Activated B cell treated with CpG ODN at 0.5 μM for 24 hours (primary cell): ENCODE results near the gene GAS6. TPM values are rescaled to one million over a fixed set of nuclear protein-coding genes. Genes with fewer than 3 reads are reported as not detected.
"Not testable (repeated sequence)": the region's sequence is repeated elsewhere in the genome, so short reads cannot be mapped to it uniquely, and the experiment has no call there.

Experiments
- ATAC-seq: fragments of 200-7000 bp; cut with Tn5 transposase; one replicate; pipeline ENCODE4 v1.10.0; 2021; ENCODE audit warnings: low read depth, mild to moderate bottlenecking, moderate library complexity
- CTCF ChIA-PET: fragments of 350-600 bp; sonication (Branson Sonifier 250); formaldehyde crosslinking; loops from one replicate; lab custom pipeline; 2021; ENCODE audit warnings: antibody characterized with exemption; lab: Charles Lee
- POLR2A ChIA-PET: fragments of 350-600 bp; sonication (Branson Sonifier 250); formaldehyde crosslinking; loops from one replicate; lab custom pipeline; 2021; ENCODE audit warnings: antibody characterized with exemption; lab: Charles Lee
- DNase-seq: peaks from one replicate; pipeline ENCODE4 v3.0.0; 2022
- H3K27ac Mint-ChIP-seq: one replicate; pipeline ENCODE4 v1.8.0; 2020; ENCODE audit warnings: mixed read lengths
- H3K27me3 Mint-ChIP-seq: one replicate; pipeline ENCODE4 v1.8.0; 2021; ENCODE audit warnings: mixed read lengths
- H3K36me3 Mint-ChIP-seq: one replicate; pipeline ENCODE4 v1.8.0; 2021; ENCODE audit warnings: low read depth, mixed read lengths
- H3K4me1 Mint-ChIP-seq: one replicate; pipeline ENCODE4 v1.8.0; 2021; ENCODE audit warnings: mixed read lengths
- H3K4me3 Mint-ChIP-seq: one replicate; pipeline ENCODE4 v1.8.0; 2020; ENCODE audit warnings: mild to moderate bottlenecking, mixed read lengths
- H3K9me3 Mint-ChIP-seq: one replicate; pipeline ENCODE4 v1.8.0; 2020; ENCODE audit warnings: mixed read lengths
- intact Hi-C: fragments of 100-400 bp; cut with micrococcal nuclease; formaldehyde crosslinking; loops from one replicate; pipeline ENCODE4 v1.15.1; 2024
- total RNA-seq: library from RNA; stranded (reverse); gene quantifications from 2 replicates; pipeline ENCODE4 v1.2.3, GENCODE V29; 2022
- TF ChIP-seq, protein P1 (sequence below): fragments of 200-600 bp; IDR thresholded peaks from one replicate; pipeline ENCODE4 v1.8.0; 2022; ENCODE audit warnings: antibody characterized with exemption, mild to moderate bottlenecking

GAS6 gene
- total RNA-seq, 1 donor from 2014 or later, result 1.4 TPM

DNA sequence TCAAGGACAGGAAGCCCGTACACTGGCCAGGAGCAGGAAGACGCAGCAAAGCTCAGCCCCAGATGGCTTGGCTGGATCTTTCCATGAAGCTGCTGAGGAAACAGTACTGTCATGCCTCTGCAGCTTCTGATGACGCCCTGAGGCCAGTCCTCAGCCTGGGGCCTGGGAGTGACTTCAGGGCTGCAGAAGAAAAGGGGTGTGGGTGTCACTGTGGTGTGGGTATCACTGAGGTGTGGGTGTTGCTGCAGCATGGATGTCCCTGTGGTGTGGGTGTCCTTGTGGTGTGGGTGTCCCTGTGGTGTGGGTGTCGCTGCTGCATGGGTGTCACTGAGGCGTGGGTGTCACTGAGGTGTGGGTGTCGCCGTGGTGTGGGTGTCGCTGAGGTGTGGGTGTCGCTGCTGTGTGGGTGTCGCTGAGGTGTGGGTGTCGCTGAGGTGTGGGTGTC, 12.0 kb upstream of the GAS6 start:
- intact Hi-C loops, result no loop called here
- DNase-seq, result no peak
- POLR2A ChIA-PET, result no interaction called here
- Mint-ChIP-seq H3K4me1 (peaks cover 8% of the 10 kb centered on the region), H3K36me3 (no peaks in the 10 kb centered on the region), H3K4me3 (no peak overlapping the region), H3K9me3 (no peaks in the 10 kb centered on the region), H3K27ac (no peak overlapping the region), H3K27me3 (peaks cover 20% of the 10 kb centered on the region)
- TF ChIP-seq, protein P1, sequence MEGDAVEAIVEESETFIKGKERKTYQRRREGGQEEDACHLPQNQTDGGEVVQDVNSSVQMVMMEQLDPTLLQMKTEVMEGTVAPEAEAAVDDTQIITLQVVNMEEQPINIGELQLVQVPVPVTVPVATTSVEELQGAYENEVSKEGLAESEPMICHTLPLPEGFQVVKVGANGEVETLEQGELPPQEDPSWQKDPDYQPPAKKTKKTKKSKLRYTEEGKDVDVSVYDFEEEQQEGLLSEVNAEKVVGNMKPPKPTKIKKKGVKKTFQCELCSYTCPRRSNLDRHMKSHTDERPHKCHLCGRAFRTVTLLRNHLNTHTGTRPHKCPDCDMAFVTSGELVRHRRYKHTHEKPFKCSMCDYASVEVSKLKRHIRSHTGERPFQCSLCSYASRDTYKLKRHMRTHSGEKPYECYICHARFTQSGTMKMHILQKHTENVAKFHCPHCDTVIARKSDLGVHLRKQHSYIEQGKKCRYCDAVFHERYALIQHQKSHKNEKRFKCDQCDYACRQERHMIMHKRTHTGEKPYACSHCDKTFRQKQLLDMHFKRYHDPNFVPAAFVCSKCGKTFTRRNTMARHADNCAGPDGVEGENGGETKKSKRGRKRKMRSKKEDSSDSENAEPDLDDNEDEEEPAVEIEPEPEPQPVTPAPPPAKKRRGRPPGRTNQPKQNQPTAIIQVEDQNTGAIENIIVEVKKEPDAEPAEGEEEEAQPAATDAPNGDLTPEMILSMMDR, result no peak
- no peak for ATAC-seq
- CTCF ChIA-PET, result no interaction called here

DNA sequence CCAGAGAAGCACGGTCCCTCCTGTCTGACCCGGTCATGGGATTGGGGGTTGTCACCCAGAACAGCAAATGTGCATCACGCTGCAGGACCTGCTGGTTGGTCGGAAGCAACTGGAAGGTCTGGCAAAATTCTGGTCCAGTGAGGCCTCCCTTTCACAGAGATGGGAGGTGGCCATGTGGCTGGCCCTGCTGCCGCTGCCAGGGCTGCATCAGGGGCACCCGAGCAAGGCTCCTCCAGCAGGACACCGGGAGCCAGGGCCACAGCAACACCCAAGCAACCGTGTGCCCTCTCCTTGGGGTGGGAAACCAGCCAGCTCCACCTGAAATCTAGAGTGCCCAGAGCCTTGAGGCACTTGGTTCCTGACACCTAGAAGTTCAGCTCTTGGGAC, 11.5 kb upstream of the GAS6 start:
- no peak for ATAC-seq
- CTCF ChIA-PET, result no interaction called here

DNA sequence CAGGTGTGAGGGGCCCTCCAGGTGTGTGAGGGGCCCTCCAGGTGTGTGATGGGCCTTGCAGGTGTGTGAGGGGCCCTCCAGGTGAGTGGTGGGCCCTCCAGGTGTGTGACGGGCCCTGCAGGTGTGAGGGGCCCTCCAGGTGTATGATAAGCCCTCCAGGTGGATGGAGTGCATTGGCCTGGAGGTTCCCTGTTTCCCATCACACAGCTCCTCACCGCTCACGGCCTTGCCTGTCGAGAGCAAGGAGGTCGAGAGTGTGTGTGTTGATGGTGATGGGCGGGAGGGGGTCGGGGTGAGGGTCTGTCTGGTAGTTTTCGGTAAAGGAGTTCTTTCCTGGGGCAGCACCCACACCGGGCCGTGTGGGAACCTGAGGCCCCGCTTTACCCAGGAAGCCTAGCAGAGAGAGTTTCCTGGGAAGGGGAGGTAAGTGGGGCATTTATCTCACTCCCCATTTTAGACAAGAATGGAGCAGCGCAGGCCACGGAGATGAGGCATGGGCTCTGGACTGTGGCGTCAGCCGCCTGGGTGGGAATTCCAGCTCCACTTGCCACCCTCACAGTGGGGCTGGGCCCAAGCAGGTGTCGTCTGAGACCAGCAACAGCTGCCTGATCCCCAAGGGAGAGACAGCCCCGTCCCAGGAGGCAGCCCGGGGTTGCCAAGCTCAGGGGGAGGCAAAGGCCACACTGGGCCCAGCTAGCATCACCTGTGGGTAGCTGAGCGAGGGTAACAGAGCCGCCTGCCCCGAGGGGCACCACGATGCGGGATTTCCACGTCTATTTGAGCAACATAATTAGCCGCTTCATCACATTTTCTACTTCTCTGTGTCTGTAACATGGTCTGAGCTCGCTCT, 10.9 kb upstream of the GAS6 start:
- no peaks in the 10 kb centered on the region for H3K9me3 Mint-ChIP-seq
- ATAC-seq (peak; percentile 56), DNase-seq (no peak)
- intact Hi-C loops, result no loop called here
- TF ChIP-seq, protein P1, result no peak
- peaks cover 19% of the 10 kb centered on the region for H3K27me3 Mint-ChIP-seq
- H3K4me1 Mint-ChIP-seq, result peaks cover 8% of the 10 kb centered on the region
- no peak overlapping the region for H3K4me3 Mint-ChIP-seq
- ChIA-PET POLR2A (no interaction called here), CTCF (no interaction called here)
- H3K36me3 Mint-ChIP-seq, result no peaks in the 10 kb centered on the region
- no peak overlapping the region for H3K27ac Mint-ChIP-seq

More for the DNA sequence above, 11.5 kb upstream of the GAS6 start:
- no peak for DNase-seq
- POLR2A ChIA-PET, result no interaction called here
- Mint-ChIP-seq H3K36me3 (no peaks in the 10 kb centered on the region), H3K27me3 (peaks cover 20% of the 10 kb centered on the region), H3K4me3 (no peak overlapping the region), H3K9me3 (no peaks in the 10 kb centered on the region), H3K4me1 (peaks cover 8% of the 10 kb centered on the region), H3K27ac (no peak overlapping the region)
- TF ChIP-seq, protein P1, result no peak
- intact Hi-C loops, result no loop called here

DNA sequence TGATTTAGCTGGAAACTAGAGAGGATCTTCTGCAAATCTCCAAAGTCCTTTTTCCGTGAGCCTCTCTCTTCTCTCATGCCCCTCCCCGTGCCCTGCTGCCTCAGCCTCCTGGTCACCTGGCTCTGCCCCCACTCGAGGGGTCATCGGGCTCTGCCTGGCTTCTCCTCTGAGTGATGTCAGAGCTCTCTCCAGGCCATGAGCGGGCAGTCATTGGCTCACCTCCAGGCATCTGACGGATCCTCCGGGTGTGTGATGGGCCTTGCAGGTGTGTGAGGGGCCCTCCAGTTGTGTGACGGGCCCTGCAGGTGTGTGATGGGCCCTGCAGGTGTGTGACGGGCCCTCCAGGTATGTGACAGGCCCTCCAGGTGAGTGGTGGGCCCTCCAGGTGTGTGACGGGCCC, 10.3 kb upstream of the GAS6 start:
- ATAC-seq (no peak), DNase-seq (no peak)
- Mint-ChIP-seq H3K4me3 (no peak overlapping the region), H3K27ac (no peak overlapping the region), H3K9me3 (no peaks in the 10 kb centered on the region), H3K36me3 (no peaks in the 10 kb centered on the region), H3K4me1 (peaks cover 8% of the 10 kb centered on the region), H3K27me3 (peaks cover 18% of the 10 kb centered on the region)
- CTCF ChIA-PET, result no interaction called here
- TF ChIP-seq, protein P1, result no peak
- intact Hi-C loops, result no loop called here
- POLR2A ChIA-PET, result no interaction called here

DNA sequence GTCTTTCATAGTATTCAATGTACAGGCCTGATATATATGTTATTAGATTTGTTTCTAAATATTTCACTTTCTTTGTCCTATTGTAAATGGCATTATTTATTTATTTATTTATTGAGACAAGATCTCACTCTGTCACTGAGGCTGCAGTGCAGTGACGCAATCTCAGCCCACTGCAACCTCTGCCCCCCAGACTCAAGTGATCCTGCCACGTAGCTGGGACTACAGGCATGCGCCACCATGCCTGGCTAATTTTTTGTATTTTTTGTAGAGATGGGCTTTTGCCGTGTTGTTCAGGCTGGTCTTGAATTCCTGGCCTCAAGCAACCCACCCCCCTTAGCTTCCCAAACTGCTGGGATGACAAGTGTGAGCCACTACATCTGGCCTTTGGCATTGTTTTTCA, 5.4 kb upstream of the GAS6 start:
- ChIA-PET POLR2A (no interaction called here), CTCF (no interaction called here)
- no peak overlapping the region for H3K27ac Mint-ChIP-seq
- H3K27me3 Mint-ChIP-seq, result peaks cover 39% of the 10 kb centered on the region
- no peak for ATAC-seq
- DNase-seq, result no peak
- peaks cover 5% of the 10 kb centered on the region for H3K4me1 Mint-ChIP-seq
- H3K4me3 Mint-ChIP-seq, result no peak overlapping the region
- TF ChIP-seq, protein P1, result no peak
- H3K36me3 Mint-ChIP-seq, result no peaks in the 10 kb centered on the region
- peaks cover 2% of the 10 kb centered on the region for H3K9me3 Mint-ChIP-seq
- intact Hi-C loops, result no loop called here

DNA sequence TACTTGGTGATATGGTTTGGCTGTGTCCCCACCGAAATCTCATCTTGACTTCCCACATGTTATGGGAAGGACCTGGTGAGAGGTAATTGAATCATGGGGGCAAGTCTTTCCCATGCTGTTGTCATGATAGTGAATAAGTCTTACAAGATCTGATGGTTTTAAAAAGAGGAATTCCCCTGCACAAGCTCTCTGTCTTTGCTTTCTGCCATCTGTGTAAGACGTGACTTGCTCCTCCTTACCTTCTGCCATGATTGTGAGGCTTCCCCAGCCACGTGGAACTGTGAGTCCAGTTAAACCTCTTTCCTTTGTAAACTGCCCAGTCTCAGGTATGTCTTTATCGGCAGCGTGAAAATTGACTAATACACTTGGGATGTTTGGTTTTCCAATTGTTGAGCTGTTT, 4.0 kb upstream of the GAS6 start:
- intact Hi-C loops, H3K36me3 Mint-ChIP-seq, ATAC-seq, DNase-seq, H3K27ac Mint-ChIP-seq, H3K4me3 Mint-ChIP-seq, CTCF ChIA-PET, POLR2A ChIA-PET, H3K9me3 Mint-ChIP-seq: not testable (repeated sequence)
- H3K4me1 Mint-ChIP-seq, result peaks cover 10% of the 10 kb centered on the region
- peaks cover 35% of the 10 kb centered on the region for H3K27me3 Mint-ChIP-seq
